Transverse colon (tissue), 4 donors: Measurements from ENCODE around the gene SPRR1A.

Source experiments
- CTCF ChIP-seq, 5 experiments: fragments of 200-600 bp in 3 of 5; fragments of 450-650 bp in 2 of 5; sonication (generic) in 3 of 5; IDR thresholded peaks; 1 replicate in 2 of 5; 2 replicates in 3 of 5; pipeline ENCODE4 v1.5.1; 2016 to 2017; ENCODE audit warnings: antibody characterized with exemption in 5 of 5, inconsistent platforms in 3 of 5, mild to moderate bottlenecking in 2 of 5, moderate library complexity in 1 of 5
- EP300 ChIP-seq: sonication (generic); formaldehyde crosslinking; IDR thresholded peaks from one replicate; pipeline ENCODE4 v1.6.1; 2017; ENCODE audit warnings: antibody characterized with exemption, low read depth
- POLR2A ChIP-seq: fragments of 450-650 bp; IDR thresholded peaks from one replicate; pipeline ENCODE4 v1.6.1; 2016; ENCODE audit warnings: antibody characterized with exemption, mild to moderate bottlenecking, moderate library complexity
- POLR2AphosphoS5 ChIP-seq, 3 donors: sonication (generic); formaldehyde crosslinking; IDR thresholded peaks; one replicate each; pipeline ENCODE4 v1.6.1; 2016; ENCODE audit warnings: antibody characterized with exemption in 3 of 3

DNA sequence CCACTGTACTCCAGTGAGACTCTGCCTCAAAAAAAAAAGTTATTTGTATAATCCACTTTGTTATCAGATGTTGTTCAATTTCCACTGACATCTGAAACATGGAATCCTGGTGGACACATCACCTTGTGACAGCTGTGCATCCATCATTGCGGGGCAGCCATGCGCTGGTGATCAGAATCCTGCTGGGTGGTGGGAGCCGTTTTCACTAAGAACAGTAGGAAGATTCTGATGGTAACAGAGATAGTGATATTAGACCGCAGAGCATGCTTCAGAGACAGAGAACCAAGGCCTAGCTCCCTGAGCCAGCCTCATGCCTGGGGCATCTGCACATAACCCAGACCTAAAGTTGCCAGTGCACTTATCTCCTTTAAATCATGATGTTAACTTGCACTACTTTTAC is 14.6 kb downstream of the SPRR1A start:
- TF ChIP-seq EP300: no peak
- TF ChIP-seq CTCF (IDR thresholded peaks at IDR 0.05): no peak
- no peak for TF ChIP-seq POLR2AphosphoS5 (IDR thresholded peaks at IDR 0.05)
- TF ChIP-seq POLR2A: no peak
